Measurements from ENCODE around the gene LSG1.
A peak's percentile ranks its signal among the peaks of the same experiment; 100 is the strongest.
"Not testable (repeated sequence)": the region's sequence is repeated elsewhere in the genome, so short reads cannot be mapped to it uniquely, and the experiment has no call there.

The LSG1 gene

GRCh38 chr3:194647747-194648146, 24.2 kb downstream of the LSG1 start:
- DNase-seq, result no peak

GRCh38 chr3:194642769-194643168, 29.2 kb downstream of the LSG1 start:
- no peak for DNase-seq

GRCh38 chr3:194640829-194641228, 31.2 kb downstream of the LSG1 start:
- no peak for DNase-seq

GRCh38 chr3:194638991-194639605, 32.9 kb downstream of the LSG1 start:
- no peak for DNase-seq

GRCh38 chr3:194637541-194638400, 34.2 kb downstream of the LSG1 start:
- DNase-seq, result no peak

GRCh38 chr3:194637066-194637465, 34.9 kb downstream of the LSG1 start:
- DNase-seq, result no peak

- DNase-seq, result peak; percentile 80
These were observed 38.5 kb downstream of the LSG1 start, which contains the start of gene TMEM44 for GRCh38 chr3:194633349-194634004. TMEM44 (minus strand) TSS chr3:194633419; CDS start chr3:194633215, 204 bp downstream.

GRCh38 chr3:194632809-194633348, 39.1 kb downstream of the LSG1 start:
- no peak for DNase-seq

GRCh38 chr3:194632226-194632808, 39.7 kb downstream of the LSG1 start:
- no peak for DNase-seq

- no peak for DNase-seq
These were observed 40.3 kb downstream of the LSG1 start for GRCh38 chr3:194631696-194632095.

- not testable (repeated sequence) for DNase-seq
These were observed 41.3 kb downstream of the LSG1 start for GRCh38 chr3:194630681-194631080.

GRCh38 chr3:194624956-194625355, 47.0 kb downstream of the LSG1 start:
- DNase-seq, result no peak

- DNase-seq, result no peak
These were observed 48.3 kb downstream of the LSG1 start for GRCh38 chr3:194623449-194624290.

- no peak for DNase-seq
These were observed 49.2 kb downstream of the LSG1 start for GRCh38 chr3:194622621-194623340.

GRCh38 chr3:194621947-194622346, 50.0 kb downstream of the LSG1 start:
- no peak for DNase-seq

- DNase-seq, result no peak
These were observed 51.8 kb downstream of the LSG1 start for GRCh38 chr3:194620196-194620595.

GRCh38 chr3:194619741-194620140, 52.2 kb downstream of the LSG1 start:
- DNase-seq, result no peak

GRCh38 chr3:194618858-194619608, 53.0 kb downstream of the LSG1 start:
- no peak for DNase-seq

- DNase-seq, result no peak
These were observed 54.2 kb downstream of the LSG1 start for GRCh38 chr3:194617827-194618226.

GRCh38 chr3:194617143-194617671, 54.8 kb downstream of the LSG1 start:
- DNase-seq, result no peak
